NCI-H2196 (cell line): ENCODE data around the gene CDHR1.
"Not testable (repeated sequence)": the region's sequence is repeated elsewhere in the genome, so short reads cannot be mapped to it uniquely, and the experiment has no call there.

Experiments
- DNase-seq: peaks from one replicate; lab custom pipeline; 2025; ENCODE audit not compliant: unreplicated experiment; lab: John Stamatoyannopoulos, UW

The CDHR1 gene

GRCh38 chr10:84194424-84195043 is at the start of gene CDHR1:
TSS of gene CDHR1 (plus strand) at chr10:84194537. CDS start at chr10:84194761, 224 bp downstream.
- peak; percentile 44 for DNase-seq

- DNase-seq: no peak
Observed at GRCh38 chr10:84147347-84147746, 47.0 kb upstream of the CDHR1 start.

GRCh38 chr10:84148006-84148597 is 46.2 kb upstream of the CDHR1 start:
- peak; percentile 6 for DNase-seq

- DNase-seq: no peak
Observed at GRCh38 chr10:84149854-84150253, 44.5 kb upstream of the CDHR1 start.

- no peak for DNase-seq
Observed at GRCh38 chr10:84152769-84153168, 41.6 kb upstream of the CDHR1 start.

- DNase-seq: no peak
Observed at GRCh38 chr10:84155521-84155920, 38.8 kb upstream of the CDHR1 start.

- no peak for DNase-seq
Observed at GRCh38 chr10:84156009-84156408, 38.3 kb upstream of the CDHR1 start.

- DNase-seq: no peak
Observed at GRCh38 chr10:84156768-84157167, 37.6 kb upstream of the CDHR1 start.

- DNase-seq: no peak
Observed at GRCh38 chr10:84158061-84158460, 36.3 kb upstream of the CDHR1 start.

GRCh38 chr10:84158550-84158949 is 35.8 kb upstream of the CDHR1 start:
- no peak for DNase-seq

GRCh38 chr10:84159076-84159685 is 35.2 kb upstream of the CDHR1 start:
- DNase-seq: no peak

GRCh38 chr10:84160663-84161362 is 33.5 kb upstream of the CDHR1 start:
- DNase-seq: no peak

GRCh38 chr10:84163996-84164395 is 30.3 kb upstream of the CDHR1 start:
- no peak for DNase-seq

GRCh38 chr10:84164442-84164841 is 29.9 kb upstream of the CDHR1 start:
- DNase-seq: no peak

- no peak for DNase-seq
Observed at GRCh38 chr10:84166620-84167288, 27.6 kb upstream of the CDHR1 start.

- DNase-seq: not testable (repeated sequence)
Observed at GRCh38 chr10:84167289-84167653, 27.1 kb upstream of the CDHR1 start.

- DNase-seq: not testable (repeated sequence)
Observed at GRCh38 chr10:84168382-84168781, 26.0 kb upstream of the CDHR1 start.

GRCh38 chr10:84171237-84171636 is 23.1 kb upstream of the CDHR1 start:
- DNase-seq: not testable (repeated sequence)

GRCh38 chr10:84171700-84172466 is 22.5 kb upstream of the CDHR1 start:
- DNase-seq: not testable (repeated sequence)

- DNase-seq: no peak
Observed at GRCh38 chr10:84172467-84173356, 21.6 kb upstream of the CDHR1 start.
